GM19025 (cell line): ENCODE measurements around the gene STIM2.

Experiments used
- ATAC-seq: cut with Tn5 transposase; IDR thresholded peaks from one replicate; pipeline ENCODE4 v1.9.1; 2021; ENCODE audit warnings: mild to moderate bottlenecking, low read depth, moderate library complexity; ENCODE audit not compliant: unreplicated experiment

STIM2 gene

DNA sequence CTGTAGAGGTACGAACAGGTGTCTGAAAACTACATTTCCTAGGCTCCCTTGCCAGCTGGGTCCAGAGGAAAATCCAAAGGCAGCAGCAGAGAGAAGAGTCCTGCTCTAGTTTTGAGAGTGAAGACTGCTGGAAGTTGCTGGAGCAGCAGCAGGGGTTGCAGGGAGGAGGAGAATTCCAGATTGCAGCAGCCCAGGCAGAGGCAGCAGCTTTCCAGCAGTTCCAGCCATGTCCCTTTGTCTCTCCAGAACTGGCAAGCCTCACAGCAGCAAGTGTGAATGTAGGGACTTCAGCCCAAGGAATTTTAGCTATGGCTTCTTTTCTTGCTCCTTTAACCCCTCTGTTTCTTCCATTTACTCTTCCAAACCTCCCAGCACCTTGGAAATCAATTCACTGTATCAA lies 24.1 kb upstream of the STIM2 start:
- ATAC-seq, result no peak

DNA sequence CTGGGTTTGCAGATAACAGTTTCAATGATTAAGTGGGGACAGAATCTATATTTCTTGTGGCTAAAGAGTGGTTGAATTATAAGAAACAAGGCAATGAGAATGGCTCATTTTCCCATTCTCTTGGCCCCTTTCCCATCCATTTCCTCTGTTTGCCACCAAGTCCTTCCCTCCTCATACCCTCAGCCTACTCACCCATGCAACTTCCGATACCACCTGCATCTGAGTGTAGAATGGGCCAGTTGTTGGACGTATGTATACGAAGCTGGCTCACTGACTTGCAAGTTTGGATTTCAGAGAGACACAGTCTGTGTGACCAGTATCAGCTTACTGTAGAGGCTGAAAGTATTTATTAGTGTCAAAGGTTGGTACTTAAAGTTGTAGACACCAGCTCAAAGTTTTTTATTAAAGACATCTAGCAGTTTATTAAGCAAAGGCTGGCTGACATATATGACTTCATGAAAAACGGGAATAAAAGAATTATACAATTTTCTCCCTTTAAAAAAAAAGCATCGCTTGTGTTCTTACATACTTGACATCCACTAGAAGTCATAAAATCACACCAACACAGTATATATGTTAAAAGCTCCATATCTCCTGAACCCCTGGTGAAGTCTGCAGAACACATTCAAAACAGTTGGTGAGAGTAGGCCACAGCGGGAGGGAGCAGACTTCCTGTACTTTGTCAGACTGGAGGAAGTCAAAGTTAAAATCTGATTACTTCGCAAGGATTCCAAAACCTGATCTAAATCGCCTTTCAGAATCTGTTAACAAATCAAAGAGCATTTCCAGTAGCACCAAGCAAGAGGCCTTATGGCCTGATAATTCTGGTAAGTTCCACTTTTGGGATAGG lies 22.4 kb upstream of the STIM2 start:
- no peak for ATAC-seq

DNA sequence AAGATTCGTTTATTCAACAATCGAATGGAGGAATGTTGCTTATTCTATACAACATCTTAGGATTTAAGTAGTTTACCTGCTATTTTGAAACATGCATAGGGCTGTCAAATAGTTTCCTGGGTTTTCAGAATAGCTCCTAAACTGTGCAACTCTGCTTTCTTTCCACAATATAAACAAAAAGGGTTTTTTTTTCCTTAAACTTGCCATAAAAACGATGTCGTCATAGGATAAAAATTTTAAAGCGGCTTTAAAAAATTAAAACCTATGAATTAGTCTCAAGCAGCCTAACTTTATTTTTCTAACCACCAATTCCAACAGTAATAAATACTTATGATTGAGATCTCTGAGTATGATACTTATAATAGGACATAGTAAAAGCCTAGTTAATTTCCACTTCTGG lies 21.6 kb upstream of the STIM2 start:
- no peak for ATAC-seq

DNA sequence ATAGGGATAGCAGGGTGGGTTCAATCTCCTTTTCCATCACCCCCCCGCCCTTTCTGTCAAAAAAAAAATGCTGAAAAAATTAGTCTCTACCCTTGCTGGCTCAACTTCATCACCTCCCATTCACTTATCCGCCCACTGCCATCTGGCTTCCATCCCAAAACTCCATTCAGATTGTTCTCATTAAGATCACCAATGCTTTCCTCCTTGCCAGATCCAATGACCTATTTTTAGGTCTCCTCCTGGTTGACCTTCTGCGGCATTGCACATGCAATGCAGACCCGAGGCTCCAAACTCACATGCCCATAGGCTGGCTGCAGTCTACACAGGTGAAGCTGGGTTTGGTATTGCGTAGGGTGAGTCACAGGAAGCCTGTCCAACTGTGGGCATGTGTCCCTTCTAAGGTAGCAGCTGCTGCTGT lies 21.1 kb upstream of the STIM2 start:
- ATAC-seq, result no peak

DNA sequence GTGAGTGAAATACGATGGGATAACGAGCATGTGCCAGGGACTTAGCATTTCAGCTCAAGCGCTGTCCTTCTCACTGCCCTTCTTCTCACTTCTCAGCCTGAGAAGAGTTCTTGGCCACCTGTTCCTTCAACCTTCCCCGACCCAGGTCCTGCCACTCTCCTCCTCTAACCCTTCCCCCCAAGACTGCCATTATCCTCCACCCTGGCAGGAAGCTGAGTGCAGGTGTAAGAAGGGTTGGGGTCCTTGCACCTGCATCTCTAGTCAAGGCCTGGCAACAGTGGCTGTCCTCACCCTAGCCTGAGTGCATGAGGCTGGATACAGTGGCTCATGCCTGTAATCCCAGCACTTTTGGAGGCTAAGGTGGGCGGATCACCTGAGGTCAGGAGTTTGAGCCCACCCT lies 19.9 kb upstream of the STIM2 start:
- ATAC-seq, result no peak

DNA sequence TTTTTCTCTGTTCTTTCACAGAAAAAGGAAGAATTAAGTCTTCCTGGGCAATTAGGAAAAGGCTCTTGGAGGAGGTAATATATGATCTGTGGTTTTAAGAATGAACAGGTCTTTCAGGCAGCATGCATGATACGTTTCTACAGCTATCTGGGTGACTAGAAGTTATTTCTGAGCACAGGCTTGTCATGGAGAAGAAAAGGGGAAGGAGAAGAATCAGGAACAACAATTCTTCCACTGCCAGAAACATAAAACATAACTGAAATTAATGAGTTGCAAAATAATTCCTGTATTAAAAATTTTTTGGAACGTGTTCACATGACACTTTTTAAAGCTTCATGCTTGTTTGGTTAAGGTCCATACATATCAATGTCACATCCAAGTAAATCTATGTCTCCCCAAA lies 17.7 kb upstream of the STIM2 start:
- ATAC-seq, result no peak

DNA sequence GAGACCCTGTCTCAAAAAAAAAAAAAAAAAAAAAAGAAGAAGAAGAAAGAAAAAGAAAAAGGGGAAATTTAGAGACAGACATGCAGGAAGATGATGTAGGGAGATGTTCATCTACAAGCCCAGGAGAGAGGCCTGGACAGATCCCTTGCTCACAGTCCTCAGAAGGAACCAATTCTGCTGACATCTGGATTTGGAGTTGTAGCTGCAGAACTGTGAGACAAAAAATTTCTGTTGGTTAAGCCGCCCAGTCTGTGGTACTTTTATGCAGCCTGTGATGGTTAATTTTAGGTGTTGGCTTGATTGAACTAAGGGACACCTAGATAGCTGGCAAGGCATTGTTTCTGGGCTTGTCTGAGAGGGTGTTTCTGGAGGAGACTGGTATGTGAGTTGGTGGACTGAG lies 10.1 kb upstream of the STIM2 start:
- ATAC-seq, result no peak

DNA sequence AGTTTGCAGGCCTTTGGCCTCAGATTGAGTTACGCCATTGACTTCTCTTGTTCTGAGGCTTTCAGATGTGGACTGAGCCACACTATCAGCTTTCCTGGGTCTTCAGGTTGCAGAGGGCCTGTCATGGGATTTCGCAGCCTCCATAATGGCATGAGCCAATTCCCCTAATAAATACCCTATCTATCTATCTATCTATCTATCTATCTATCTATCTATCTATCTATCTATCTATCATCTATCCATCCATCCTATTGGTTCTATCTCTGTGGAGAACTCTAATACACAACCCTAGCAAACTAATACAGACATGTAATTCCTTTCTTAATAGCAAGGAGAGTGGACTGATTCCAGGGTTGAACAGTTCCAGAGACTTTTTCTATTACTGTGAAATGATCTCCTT lies 9.5 kb upstream of the STIM2 start:
- no peak for ATAC-seq

DNA sequence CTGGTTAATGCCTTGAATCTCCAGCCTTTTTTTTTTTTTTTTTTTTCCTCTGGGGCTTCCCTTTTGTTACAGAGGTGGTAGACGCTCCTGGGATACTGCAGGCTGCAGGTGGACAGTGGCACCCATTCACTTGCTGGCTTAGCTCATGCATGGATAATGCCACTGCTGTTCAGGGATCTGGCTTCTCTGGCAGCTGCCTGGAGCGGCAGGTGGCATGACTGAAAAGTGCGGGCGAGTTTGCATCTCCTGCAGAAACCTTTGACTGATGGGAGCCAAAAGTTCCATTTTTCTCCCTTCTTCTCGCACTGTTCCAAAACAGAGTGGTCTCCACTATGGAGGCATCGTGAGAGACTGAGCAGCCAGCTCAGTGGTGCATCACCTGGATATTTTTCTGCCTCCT lies 5.9 kb upstream of the STIM2 start:
- no peak for ATAC-seq

DNA sequence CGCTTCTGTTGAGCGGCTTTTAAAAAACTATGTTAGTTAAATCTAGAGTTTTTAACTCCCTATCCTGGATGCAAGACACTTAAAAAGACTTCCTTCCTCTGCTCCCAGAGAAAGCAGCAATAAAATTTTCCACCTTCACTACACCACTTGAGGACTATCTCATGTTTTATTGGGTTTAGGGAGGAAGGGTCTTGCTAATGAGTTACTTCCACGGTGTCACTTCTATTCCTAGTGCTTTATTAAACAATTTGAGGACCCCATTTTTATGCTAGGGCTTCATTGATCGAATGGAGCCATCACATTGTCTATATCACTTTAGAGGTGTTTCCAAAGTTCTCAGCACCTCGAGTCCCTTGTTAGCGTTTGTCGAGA lies 3.7 kb upstream of the STIM2 start:
- no peak for ATAC-seq

DNA sequence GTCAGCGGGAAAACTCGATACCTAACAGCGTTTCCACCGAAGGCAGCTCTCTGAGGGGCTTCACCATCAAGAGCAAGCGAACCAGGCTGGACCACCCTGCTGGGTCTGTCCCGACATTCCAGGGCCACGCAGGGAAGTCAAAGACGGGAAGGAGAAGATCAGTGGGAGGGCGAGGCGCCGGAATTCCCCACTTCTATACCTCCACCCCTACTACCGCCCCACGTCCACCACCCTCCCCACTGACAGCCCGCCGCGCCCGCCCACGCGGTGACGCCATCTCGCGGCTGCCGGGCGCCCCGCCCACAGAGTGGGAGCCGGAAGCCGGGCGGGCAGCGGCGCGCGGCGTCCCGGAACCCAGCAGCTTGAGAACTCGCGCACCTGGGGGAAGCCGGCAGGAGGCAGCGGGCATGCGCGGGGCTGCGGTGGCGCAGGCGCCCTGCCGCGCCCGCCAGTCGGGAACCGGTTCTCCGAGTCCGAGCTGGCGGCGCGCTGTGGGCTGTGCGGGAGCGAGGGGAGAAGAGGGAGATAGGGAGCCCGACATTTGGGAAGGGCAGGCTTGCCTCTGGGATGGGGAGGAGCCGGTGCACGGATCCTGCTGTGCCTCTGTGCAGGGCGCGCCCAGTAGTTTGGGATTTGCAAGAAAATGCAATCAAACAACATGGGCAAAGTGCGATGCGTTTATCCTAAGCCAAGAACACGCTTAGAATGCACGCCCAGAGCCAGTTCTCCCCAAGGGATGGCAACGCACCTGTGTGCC lies 3.2 kb upstream of the STIM2 start:
- ATAC-seq, result peak; percentile 45

DNA sequence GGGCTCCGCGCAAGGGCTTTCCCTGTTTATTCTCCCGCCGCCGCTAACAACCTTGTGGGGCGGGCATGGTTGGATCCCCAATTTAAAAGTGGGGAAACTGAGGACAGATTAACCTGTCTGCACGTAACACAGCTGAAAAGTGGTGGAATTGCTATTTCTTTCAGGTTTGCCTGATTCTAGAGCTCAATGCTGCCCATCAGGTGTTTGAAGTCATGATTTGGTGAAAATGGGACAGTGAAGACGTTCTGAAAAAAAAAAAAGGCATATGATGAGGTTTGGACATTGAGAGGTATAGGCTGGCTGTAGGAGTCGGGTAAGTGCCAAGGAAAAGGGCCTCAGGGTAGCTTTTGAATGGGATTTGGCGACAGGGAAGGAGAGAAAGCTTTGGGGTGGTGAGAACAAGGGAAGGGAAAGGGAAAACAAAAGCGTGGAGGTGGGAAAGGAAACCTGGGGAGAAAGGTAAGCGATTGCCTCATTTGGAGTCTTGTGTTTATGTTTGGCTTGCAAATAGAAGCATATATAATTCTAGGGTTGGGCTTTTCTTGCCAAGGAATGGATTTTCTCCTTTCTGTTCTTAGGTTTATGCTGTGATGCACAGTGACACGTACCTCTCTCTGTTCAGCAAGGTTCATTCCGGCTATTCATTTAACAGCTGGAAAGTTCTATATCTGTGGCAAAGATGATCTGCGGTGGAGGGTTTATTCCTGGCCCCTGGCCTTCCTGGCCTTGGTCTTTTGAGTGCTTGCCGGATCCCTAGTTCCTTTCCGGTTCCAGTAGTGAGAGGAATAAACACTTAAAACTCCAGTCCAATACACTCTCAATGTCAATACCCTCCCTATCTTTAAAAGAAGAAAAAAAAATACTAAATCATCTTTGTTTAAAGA lies 2.4 kb upstream of the STIM2 start:
- no peak for ATAC-seq

DNA sequence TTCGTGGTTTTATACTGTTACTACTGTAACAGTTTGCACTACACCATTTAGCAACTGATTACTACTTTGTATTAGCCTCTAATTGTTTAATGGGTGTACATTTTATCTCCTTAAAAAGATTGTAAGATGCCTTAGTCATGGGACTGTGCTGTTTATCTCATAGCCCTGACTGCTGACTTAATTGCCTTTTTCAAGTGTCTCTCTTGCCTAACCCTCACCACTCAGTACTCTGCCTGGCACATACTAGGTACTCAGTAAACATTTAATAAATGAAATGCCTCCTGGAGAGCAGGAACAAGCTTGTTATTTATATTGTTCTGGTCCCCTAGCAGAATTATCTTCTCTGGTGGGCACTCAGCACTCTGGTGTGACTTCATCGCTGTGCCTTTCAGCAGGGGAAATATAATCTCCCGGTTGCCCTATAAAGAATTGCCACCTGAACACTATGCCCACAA lies 1.7 kb upstream of the STIM2 start:
- no peak for ATAC-seq

DNA sequence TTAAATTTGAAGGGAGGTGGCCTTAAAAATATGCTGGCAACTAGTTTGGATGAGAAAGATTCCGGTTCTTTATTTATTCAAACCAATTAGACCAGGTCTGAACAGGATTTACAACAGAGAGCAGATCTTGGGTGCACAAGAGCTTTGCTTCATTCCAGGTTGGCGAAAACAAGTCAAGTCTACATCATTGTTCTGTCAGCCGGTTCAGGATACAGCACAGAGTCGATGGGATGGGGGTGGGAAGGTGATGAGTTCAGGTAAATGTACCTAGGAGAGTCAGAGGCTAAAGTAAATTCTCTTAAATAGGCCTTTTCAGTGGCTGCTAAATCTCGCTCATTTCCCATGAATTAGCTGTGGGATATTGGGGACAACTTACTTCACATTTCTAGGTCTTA lies 882 bp upstream of the STIM2 start:
- ATAC-seq, result no peak

DNA sequence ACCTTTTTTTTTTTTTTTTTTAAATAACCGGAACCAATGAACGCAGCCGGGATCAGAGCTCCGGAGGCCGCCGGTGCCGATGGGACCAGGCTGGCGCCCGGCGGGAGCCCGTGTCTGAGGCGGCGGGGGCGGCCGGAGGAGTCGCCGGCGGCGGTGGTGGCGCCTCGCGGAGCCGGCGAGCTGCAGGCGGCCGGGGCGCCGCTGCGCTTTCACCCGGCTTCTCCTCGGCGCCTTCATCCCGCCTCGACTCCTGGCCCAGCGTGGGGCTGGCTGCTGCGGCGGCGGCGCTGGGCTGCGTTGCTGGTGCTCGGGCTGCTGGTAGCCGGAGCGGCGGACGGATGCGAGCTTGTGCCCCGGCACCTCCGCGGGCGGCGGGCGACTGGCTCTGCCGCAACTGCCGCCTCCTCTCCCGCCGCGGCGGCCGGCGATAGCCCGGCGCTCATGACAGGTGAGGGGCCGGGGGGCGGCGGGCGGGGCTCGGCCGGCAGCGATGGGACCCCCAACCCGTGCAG lies 337 bp downstream of the STIM2 start:
- peak; percentile 17 for ATAC-seq

DNA sequence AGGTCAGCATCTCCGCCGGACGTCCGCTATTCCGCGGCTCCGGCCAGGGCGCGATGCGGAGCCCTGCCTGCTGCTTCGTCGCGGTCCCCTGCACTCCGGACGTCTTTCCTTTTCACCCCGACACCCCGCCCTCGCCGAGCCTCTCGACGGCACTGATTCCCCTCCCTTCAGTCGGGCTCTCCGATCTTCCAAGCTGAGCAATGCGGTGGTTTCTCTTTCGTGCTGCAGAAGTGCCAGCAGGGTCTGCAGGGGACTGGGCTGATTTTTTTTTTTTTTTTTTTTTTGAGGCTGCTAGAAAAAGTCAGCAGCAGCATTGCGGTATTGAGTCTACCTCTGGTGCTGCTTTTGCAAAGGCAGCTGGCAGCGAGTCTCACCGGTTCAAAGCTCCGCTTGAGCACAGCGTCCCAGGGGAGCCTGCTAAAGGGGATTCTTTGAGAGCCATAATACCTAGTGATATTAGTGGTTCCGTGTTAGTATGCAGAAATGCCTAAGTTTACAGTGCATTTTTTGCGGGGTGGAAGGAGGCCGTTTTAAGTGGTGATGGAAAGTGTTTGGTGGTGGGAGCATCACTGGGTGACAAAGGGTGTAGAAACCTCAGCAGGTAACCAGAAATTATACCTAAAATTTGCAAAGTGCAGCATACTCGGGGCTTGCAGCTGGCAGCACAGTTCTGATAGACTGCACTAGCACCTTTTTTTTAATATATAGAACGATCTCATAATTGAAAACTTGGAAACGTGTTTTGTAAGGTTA lies 969 bp downstream of the STIM2 start:
- ATAC-seq, result peak; percentile 34

DNA sequence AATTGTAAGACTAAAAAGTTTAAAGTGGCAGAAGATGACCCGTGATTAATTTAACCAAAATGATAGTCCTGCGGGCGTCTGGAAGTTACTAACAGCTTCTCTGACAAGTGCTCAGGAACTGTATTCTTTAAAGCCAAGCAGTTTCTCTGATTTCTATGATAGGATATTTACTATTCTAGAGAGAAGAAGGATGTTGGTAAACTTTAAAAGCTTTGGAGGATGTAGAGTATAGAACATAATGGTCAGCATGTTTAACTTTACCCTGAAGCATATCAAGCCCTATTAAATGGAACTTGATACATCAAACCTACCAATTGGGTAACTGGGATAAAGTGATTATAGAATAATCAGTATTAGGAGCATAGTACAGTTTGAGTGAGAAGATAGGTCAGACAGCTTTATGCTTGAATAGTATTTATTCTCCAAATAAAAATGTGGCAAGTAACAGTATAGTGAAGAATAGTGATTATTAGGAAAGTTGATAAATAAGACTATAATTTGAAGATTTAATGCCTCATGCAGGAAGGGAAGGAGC lies 1.8 kb downstream of the STIM2 start:
- no peak for ATAC-seq

DNA sequence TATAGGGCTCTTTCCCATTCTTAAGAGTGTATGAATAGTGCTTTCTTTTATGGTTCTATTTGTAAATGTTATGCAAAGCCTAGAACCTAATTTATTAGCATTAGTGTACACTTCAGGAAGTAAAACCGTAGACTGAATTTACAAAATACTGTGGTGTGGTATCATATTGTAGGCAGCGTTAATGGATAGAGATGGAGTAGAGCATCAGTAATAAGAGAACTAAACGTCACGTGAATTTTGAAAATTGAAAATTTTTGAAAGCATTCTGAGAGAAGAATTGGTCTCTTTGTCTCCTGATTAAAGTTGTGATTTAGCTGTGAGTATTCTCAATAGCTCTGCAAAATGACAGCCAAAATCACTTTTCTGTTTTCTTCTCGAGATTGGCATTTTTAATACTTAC lies 2.9 kb downstream of the STIM2 start:
- ATAC-seq, result no peak

DNA sequence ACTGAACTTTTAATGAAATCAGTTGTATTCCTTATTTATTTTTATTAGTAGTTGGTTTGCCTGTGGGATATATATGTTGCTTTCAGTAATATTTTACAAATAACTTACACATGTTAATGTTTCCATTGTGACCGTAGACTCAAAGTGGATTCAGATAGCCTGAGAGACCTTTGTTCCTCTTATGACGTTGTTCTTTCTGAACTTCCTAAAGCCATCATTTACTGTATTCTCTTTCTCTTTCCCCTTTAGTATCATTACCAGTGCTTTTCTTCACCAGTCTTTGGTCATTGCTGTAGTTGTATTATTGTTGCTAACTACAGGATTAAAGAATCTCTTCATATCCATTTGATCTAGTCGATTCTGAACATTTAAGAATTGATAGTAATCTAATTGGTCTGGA lies 4.3 kb downstream of the STIM2 start:
- no peak for ATAC-seq

DNA sequence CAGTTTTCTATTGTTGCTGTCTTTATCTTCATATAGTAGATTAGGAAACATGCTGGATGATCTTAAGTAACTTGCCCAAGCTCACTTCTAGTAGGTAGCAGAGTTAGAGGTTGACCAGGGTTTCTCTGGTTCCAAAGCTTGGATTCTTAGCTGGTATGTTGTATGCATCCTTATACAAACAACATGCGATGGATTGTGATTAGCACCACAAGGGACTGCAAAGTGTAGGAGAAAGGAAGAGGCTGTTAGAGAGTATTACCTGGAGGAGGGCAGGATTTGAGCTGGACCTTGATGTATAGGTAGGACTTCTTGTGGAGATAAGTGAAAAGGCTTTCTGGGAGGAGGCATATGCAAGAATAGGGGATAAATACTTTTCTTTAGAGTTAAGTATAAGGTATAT lies 5.6 kb downstream of the STIM2 start:
- ATAC-seq, result no peak
